K562 (cell line): ENCODE data around the gene PLAAT5. TPM values are rescaled to one million over a fixed set of nuclear protein-coding genes. Genes with fewer than 3 reads are reported as not detected.
A peak's percentile ranks its signal among the peaks of the same experiment; 100 is the strongest.
"Not testable (repeated sequence)": the region's sequence is repeated elsewhere in the genome, so short reads cannot be mapped to it uniquely, and the experiment has no call there.

Source experiments
- ATF7 ChIP-seq: fragments of 450-650 bp; IDR thresholded peaks from 2 replicates; pipeline ENCODE4 v1.7.1; 2014; ENCODE audit warnings: mild to moderate bottlenecking, moderate library complexity
- CREM ChIP-seq: IDR thresholded peaks from 2 replicates; pipeline ENCODE4 v1.6.1; 2014; ENCODE audit warnings: antibody characterized with exemption, low read depth
- CTBP1 ChIP-seq: fragments of 450-650 bp; IDR thresholded peaks from 2 replicates; pipeline ENCODE4 v1.6.1; 2016; ENCODE audit warnings: borderline replicate concordance
- CXXC5 ChIP-seq: fragments of 250-450 bp; sonication (Bioruptor Pico); IDR thresholded peaks from 2 replicates; pipeline ENCODE4 v1.8.0; 2022; ENCODE audit warnings: inconsistent platforms, mild to moderate bottlenecking, moderate library complexity
- DEAF1 ChIP-seq: fragments of 450-650 bp; formaldehyde crosslinking; IDR thresholded peaks from 2 replicates; pipeline ENCODE4 v1.4.0; 2020; ENCODE audit warnings: mild to moderate bottlenecking, moderate library complexity
- ERF ChIP-seq: fragments of 450-650 bp; formaldehyde crosslinking; IDR thresholded peaks from 2 replicates; pipeline ENCODE4 v1.4.0; 2020; ENCODE audit warnings: mild to moderate bottlenecking, mixed read lengths
- ESRRB ChIP-seq: fragments of 250-450 bp; sonication (Bioruptor Pico); IDR thresholded peaks from 2 replicates; pipeline ENCODE4 v1.5.0; 2020; ENCODE audit warnings: mild to moderate bottlenecking, moderate library complexity, borderline replicate concordance
- HMG20A ChIP-seq: fragments of 450-650 bp; formaldehyde crosslinking; conservative IDR thresholded peaks from 2 replicates; pipeline ENCODE4 v1.4.0; 2020; ENCODE audit warnings: mild to moderate bottlenecking, mixed read lengths
- MXD1 ChIP-seq: fragments of 250-450 bp; sonication (Bioruptor Pico); IDR thresholded peaks from 2 replicates; pipeline ENCODE4 v1.8.0; 2021; ENCODE audit warnings: borderline replicate concordance, mild to moderate bottlenecking, moderate library complexity; ENCODE audit not compliant: poor library complexity, severe bottlenecking
- NFIX ChIP-seq: fragments of 250-450 bp; sonication (Bioruptor Pico); IDR thresholded peaks from 2 replicates; pipeline ENCODE4 v1.4.0; 2020; ENCODE audit warnings: low read depth, mild to moderate bottlenecking, moderate library complexity
- PBX2 ChIP-seq, 2 experiments: IDR thresholded peaks in 1 of 2; conservative IDR thresholded peaks in 1 of 2; 2 replicates each; pipeline ENCODE4 v1.6.1; 2016; ENCODE audit warnings: low read depth in 2 of 2, mild to moderate bottlenecking in 1 of 2, missing compliant biosample characterization in 1 of 2, missing genetic modification characterization in 1 of 2, moderate library complexity in 1 of 2
- PYGO2 ChIP-seq: fragments of 450-650 bp; IDR thresholded peaks from 2 replicates; pipeline ENCODE4 v1.6.1; 2016; ENCODE audit warnings: mild to moderate bottlenecking, missing genetic modification characterization, moderate library complexity, missing compliant biosample characterization
- SMAD3 ChIP-seq: fragments of 450-650 bp; formaldehyde crosslinking; conservative IDR thresholded peaks from 2 replicates; pipeline ENCODE4 v1.4.0; 2020; ENCODE audit warnings: mild to moderate bottlenecking
- SMARCE1 ChIP-seq: fragments of 450-650 bp; IDR thresholded peaks from 2 replicates; pipeline ENCODE4 v1.7.1; 2016; ENCODE audit warnings: mild to moderate bottlenecking
- TAF1 ChIP-seq: IDR thresholded peaks from 2 replicates; pipeline ENCODE4 v1.6.1; 2011; ENCODE audit warnings: mild to moderate bottlenecking, low read length, moderate library complexity; ENCODE audit not compliant: insufficient read depth, control insufficient read depth, severe bottlenecking; ENCODE audit errors: extremely low read depth
- ZNF3 ChIP-seq: fragments of 250-450 bp; sonication (Bioruptor Pico); IDR thresholded peaks from 2 replicates; pipeline ENCODE4 v1.5.0; 2021; ENCODE audit warnings: mild to moderate bottlenecking, moderate library complexity
- ZNF589 ChIP-seq: fragments of 200-800 bp; sonication (Bioruptor generic); IDR thresholded peaks from 2 replicates; pipeline ENCODE4 v1.6.1; 2016; ENCODE audit warnings: low read depth, missing genetic modification characterization, missing compliant biosample characterization
- ZNF766 ChIP-seq: fragments of 200-800 bp; sonication (Bioruptor generic); conservative IDR thresholded peaks from 2 replicates; pipeline ENCODE4 v1.6.1; 2016; ENCODE audit warnings: missing genetic modification characterization, missing compliant biosample characterization
- polyA plus RNA-seq, 8 experiments: library from polyadenylated mRNA; depleted of rRNA in 4 of 8; stranded (reverse) in 5 of 8; unstranded in 3 of 8; fragments of >200 nt; fragmentation: Nextera tagmentation in 2 of 8; fragmentation: Illumina TruSeq in 1 of 8; extraction: Ambion mirVana in 2 of 8; extraction: Trizol in 1 of 8; gene quantifications; 2 replicates each; pipeline versions ENCODE4 v1.2.1 to v1.2.3, GENCODE V29; 2011 to 2014; ENCODE audit warnings: inconsistent platforms in 1 of 8, missing spikeins in 1 of 8
- total RNA-seq, 7 experiments: library from RNA; depleted of rRNA in 6 of 7; stranded (reverse); fragments of >200 nt in 6 of 7; fragmentation: Illumina TruSeq in 2 of 7; extraction: Trizol in 2 of 7; gene quantifications; 2 replicates each; pipeline versions ENCODE4 v1.2.1 to v1.2.3, GENCODE V29; 2011 to 2021; ENCODE audit warnings: low replicate concordance in 1 of 7
- TF ChIP-seq, protein P1 (sequence below): fragments of 250-450 bp; sonication (Bioruptor Pico); IDR thresholded peaks from 2 replicates; pipeline ENCODE4 v1.5.0; 2021; ENCODE audit warnings: mild to moderate bottlenecking, borderline replicate concordance

PLAAT5 gene
- total and polyA plus RNA-seq, 9 of the 15 experiments (the other 6 are each of a cell fraction or from before 2014, with no cell fraction given), result not detected

- TF ChIP-seq SMAD3 (CRISPR knock-in tag), result peak; percentile 96
- TF ChIP-seq ZNF3 (CRISPR knock-in tag), result peak; percentile 60; the same call in 1 of the 2 replicates
- TF ChIP-seq ERF (CRISPR knock-in tag), result peak; percentile 98
- TF ChIP-seq TAF1, result peak; percentile 24
- TF ChIP-seq, protein P1, sequence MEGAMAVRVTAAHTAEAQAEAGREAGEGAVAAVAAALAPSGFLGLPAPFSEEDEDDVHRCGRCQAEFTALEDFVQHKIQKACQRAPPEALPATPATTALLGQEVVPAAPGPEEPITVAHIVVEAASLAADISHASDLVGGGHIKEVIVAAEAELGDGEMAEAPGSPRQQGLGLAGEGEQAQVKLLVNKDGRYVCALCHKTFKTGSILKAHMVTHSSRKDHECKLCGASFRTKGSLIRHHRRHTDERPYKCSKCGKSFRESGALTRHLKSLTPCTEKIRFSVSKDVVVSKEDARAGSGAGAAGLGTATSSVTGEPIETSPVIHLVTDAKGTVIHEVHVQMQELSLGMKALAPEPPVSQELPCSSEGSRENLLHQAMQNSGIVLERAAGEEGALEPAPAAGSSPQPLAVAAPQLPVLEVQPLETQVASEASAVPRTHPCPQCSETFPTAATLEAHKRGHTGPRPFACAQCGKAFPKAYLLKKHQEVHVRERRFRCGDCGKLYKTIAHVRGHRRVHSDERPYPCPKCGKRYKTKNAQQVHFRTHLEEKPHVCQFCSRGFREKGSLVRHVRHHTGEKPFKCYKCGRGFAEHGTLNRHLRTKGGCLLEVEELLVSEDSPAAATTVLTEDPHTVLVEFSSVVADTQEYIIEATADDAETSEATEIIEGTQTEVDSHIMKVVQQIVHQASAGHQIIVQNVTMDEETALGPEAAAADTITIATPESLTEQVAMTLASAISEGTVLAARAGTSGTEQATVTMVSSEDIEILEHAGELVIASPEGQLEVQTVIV (CRISPR knock-in tag), result peak; percentile 84
- peak; percentile 86 for TF ChIP-seq CXXC5
- TF ChIP-seq SMARCE1, result peak; percentile 61
- peak; percentile 82 for TF ChIP-seq CTBP1
- TF ChIP-seq ESRRB (CRISPR knock-in tag), result peak; percentile 83
- peak; percentile 63 for TF ChIP-seq NFIX (CRISPR knock-in tag)
- TF ChIP-seq MXD1 (CRISPR knock-in tag), result peak; percentile 38
- peak; percentile 98 for TF ChIP-seq ZNF589 (CRISPR knock-in tag)
- peak; percentile 97 for TF ChIP-seq PYGO2 (tag)
- peak; percentile 80 for TF ChIP-seq ZNF766 (CRISPR knock-in tag)
- 0 out of 2 replicates have a peak, but pooled peaks have one; percentile 76 for TF ChIP-seq HMG20A (CRISPR knock-in tag)
- TF ChIP-seq DEAF1 (CRISPR knock-in tag), result peak; percentile 72
- peak; percentile 69 for TF ChIP-seq ATF7
- TF ChIP-seq PBX2 (CRISPR knock-in tag; IDR thresholded peaks at IDR 0.05; ENCODE audit: low read depth), result not testable (repeated sequence)
- peak; percentile 52 for TF ChIP-seq PBX2 (tag; conservative IDR thresholded peaks at IDR 0.05; ENCODE audit: low read depth)
- peak; percentile 69; the same call in 1 of the 2 replicates for TF ChIP-seq CREM
Measured at GRCh38 chr11:63531074-63531792, 40.3 kb upstream of the PLAAT5 start (continued).
